ENCODE results near the gene TMEM43. TPM values are rescaled to one million over a fixed set of nuclear protein-coding genes. Genes with fewer than 3 reads are reported as not detected.

Gene TMEM43
- total and polyA plus RNA-seq, 10 of the 15 experiments (the other 5 are each of a cell fraction or from before 2014, with no cell fraction given), result 7.2 to 33.0 (median 18.5) TPM

- intact Hi-C loops (cut with micrococcal nuclease; ENCODE audit: unreplicated experiment) (no loop called here), in situ Hi-C loops (cut with MboI) (no loop called here)
- H3K4me3 ChIP-seq, result no peak overlapping the region
- H3K27ac ChIP-seq (ENCODE audit: control insufficient read depth, insufficient read depth), result no peak overlapping the region
- FAIRE-seq (no peak), ATAC-seq (no peak), DNase-seq (ENCODE audit: low read depth, low spot score) (no peak)
- no peak overlapping the region for H3K4me2 ChIP-seq (ENCODE audit: control insufficient read depth, insufficient read depth)
- peaks cover 13 to 43% of the 10 kb centered on the region in 2 experiments for H3K36me3 ChIP-seq (ENCODE audit: control insufficient read depth in 2 of 2, insufficient read depth in 2 of 2, low read length in 1 of 2)
- no peak overlapping the region for H3K9ac ChIP-seq (ENCODE audit: control insufficient read depth, insufficient read depth, low read length)
- BruUV-seq (replicated peaks), result no TSS peak
- ChIA-PET RAD21 (ENCODE audit: unreplicated experiment) (no interaction called here), POLR2A (no interaction called here), CTCF (no interaction called here), SMC1A (ENCODE audit: uncharacterized antibody, unreplicated experiment) (interaction anchor here (0.6 kb wide), 1 partner anchor 498 kb away, joined by 3 read pairs; no protein-coding TSS in a partner anchor)
- no peaks in the 10 kb centered on the region for H3K27me3 ChIP-seq (replicated peaks in 1 of 2; ENCODE audit: control insufficient read depth in 2 of 2, insufficient read depth in 2 of 2, low read length in 1 of 2)
- no peaks in the 10 kb centered on the region for H3K4me1 ChIP-seq (ENCODE audit: control insufficient read depth, insufficient read depth, low read length)
- H3K79me2 ChIP-seq (ENCODE audit: control insufficient read depth, insufficient read depth, low read length), result no peaks in the 10 kb centered on the region
- 96% methylated on average over 13 of the region's 13 CpGs for WGBS (ENCODE audit: insufficient coverage, insufficient replicate concordance, low lambda C conversion rate, missing lambda C conversion rate)
- H2AFZ ChIP-seq (ENCODE audit: control insufficient read depth, low read depth, low read length), result no peak overlapping the region
- no peaks in the 10 kb centered on the region for H4K20me1 ChIP-seq (ENCODE audit: control insufficient read depth, insufficient read depth)
- TF ChIP-seq MEF2A (IDR thresholded peaks at IDR 0.05; ENCODE audit: insufficient read depth, low read depth, low read length), result no peak
- 0 out of 2 replicates have a peak, but pooled peaks have one; percentile 7 for TF ChIP-seq POLR2A (IDR thresholded peaks at IDR 0.05; ENCODE audit: low read depth, low read length)
- peaks cover 5% of the 10 kb centered on the region; the same call in 2 of the 3 replicates for H3K9me3 ChIP-seq (replicated peaks; ENCODE audit: control insufficient read depth, insufficient read depth, low read length)
These were observed 32.1 kb downstream of the TMEM43 start for GRCh38 chr3:14156843-14157561.

GRCh38 chr3:14157951-14158350 is 33.1 kb downstream of the TMEM43 start:
- Histone ChIP-seq H3K79me2 (ENCODE audit: control insufficient read depth, insufficient read depth, low read length) (no peaks in the 10 kb centered on the region), H3K36me3 (ENCODE audit: control insufficient read depth in 2 of 2, insufficient read depth in 2 of 2, low read length in 1 of 2) (peaks cover 10 to 47% of the 10 kb centered on the region in 2 experiments), H4K20me1 (ENCODE audit: control insufficient read depth, insufficient read depth) (no peaks in the 10 kb centered on the region), H3K9me3 (replicated peaks; ENCODE audit: control insufficient read depth, insufficient read depth, low read length) (peaks cover 9% of the 10 kb centered on the region; the same call in 2 of the 3 replicates), H3K27ac (ENCODE audit: control insufficient read depth, insufficient read depth) (no peak overlapping the region), H3K4me2 (ENCODE audit: control insufficient read depth, insufficient read depth) (no peak overlapping the region), H2AFZ (ENCODE audit: control insufficient read depth, low read depth, low read length) (no peak overlapping the region), H3K27me3 (replicated peaks in 1 of 2; ENCODE audit: control insufficient read depth in 2 of 2, insufficient read depth in 2 of 2, low read length in 1 of 2) (no peaks in the 10 kb centered on the region), H3K4me3 (no peak overlapping the region), H3K9ac (ENCODE audit: control insufficient read depth, insufficient read depth, low read length) (no peak overlapping the region), H3K4me1 (ENCODE audit: control insufficient read depth, insufficient read depth, low read length) (no peaks in the 10 kb centered on the region)
- intact Hi-C loops (cut with micrococcal nuclease; ENCODE audit: unreplicated experiment), result no loop called here
- POLR2A ChIA-PET, result no interaction called here
- RAD21 ChIA-PET (ENCODE audit: unreplicated experiment), result no interaction called here
- in situ Hi-C loops (cut with MboI), result no loop called here
- ATAC-seq, result no peak
- no peak for DNase-seq (ENCODE audit: low read depth, low spot score)
- 93% methylated on average over 9 of the region's 9 CpGs for WGBS (ENCODE audit: insufficient coverage, insufficient replicate concordance, low lambda C conversion rate, missing lambda C conversion rate)
- SMC1A ChIA-PET (ENCODE audit: uncharacterized antibody, unreplicated experiment), result no interaction called here
- no TSS peak for BruUV-seq (replicated peaks)
- no peak for FAIRE-seq
- CTCF ChIA-PET, result no interaction called here
- TF ChIP-seq POLR2AphosphoS2 (IDR thresholded peaks at IDR 0.05; ENCODE audit: low read depth, low read length) (no peak), YY1 (IDR thresholded peaks at IDR 0.05; ENCODE audit: low read depth, low read length) (no peak), USF2 (IDR thresholded peaks at IDR 0.05; ENCODE audit: borderline replicate concordance, low read depth, low read length) (no peak), NKRF (conservative IDR thresholded peaks at IDR 0.05) (no peak), DPF2 (IDR thresholded peaks at IDR 0.05) (no peak), RB1 (IDR thresholded peaks at IDR 0.05; ENCODE audit: borderline replicate concordance) (no peak), CUX1 (IDR thresholded peaks at IDR 0.05; ENCODE audit: insufficient replicate concordance, low read depth, low read length) (no peak)
